Measurements from ENCODE around the gene DNMT3B. TPM values are rescaled to one million over a fixed set of nuclear protein-coding genes. Genes with fewer than 3 reads are reported as not detected.
"Not testable (repeated sequence)": the region's sequence is repeated elsewhere in the genome, so short reads cannot be mapped to it uniquely, and the experiment has no call there.

DNMT3B gene
- total RNA-seq = 6.5 TPM

GRCh38 chr20:32761831-32762753 is at the start of gene DNMT3B:
TSS of gene DNMT3B (plus strand) at chr20:32762385. CDS start at chr20:32780324, 17,939 bp downstream.
- DNase-seq (ENCODE audit: low spot score in 2 of 2) (peak; percentile 88 to 97), FAIRE-seq (no peak)

- DNase-seq (ENCODE audit: low spot score in 2 of 2) (no peak), FAIRE-seq (no peak)
Observed at GRCh38 chr20:32718749-32719348, 43.3 kb upstream of the DNMT3B start.

GRCh38 chr20:32727683-32728082 is 34.5 kb upstream of the DNMT3B start:
- FAIRE-seq (no peak), DNase-seq (ENCODE audit: low spot score in 2 of 2) (peak in 1 of 2 donors; percentile 39)

- not testable (repeated sequence) for FAIRE-seq; DNase-seq (ENCODE audit: low spot score in 2 of 2)
Observed at GRCh38 chr20:32728435-32728834, 33.8 kb upstream of the DNMT3B start.

GRCh38 chr20:32729334-32729733 is 32.9 kb upstream of the DNMT3B start:
- DNase-seq (ENCODE audit: low spot score in 2 of 2); FAIRE-seq: not testable (repeated sequence)

- DNase-seq (ENCODE audit: low spot score in 2 of 2) = no peak
- FAIRE-seq = no peak
Observed at GRCh38 chr20:32731882-32732266, 30.3 kb upstream of the DNMT3B start.

- no peak for FAIRE-seq
- no peak for DNase-seq (ENCODE audit: low spot score in 2 of 2)
Observed at GRCh38 chr20:32737371-32738223, 24.6 kb upstream of the DNMT3B start.

- FAIRE-seq (no peak), DNase-seq (ENCODE audit: low spot score in 2 of 2) (no peak)
Observed at GRCh38 chr20:32741151-32741550, 21.0 kb upstream of the DNMT3B start.

GRCh38 chr20:32742322-32743236 is 19.6 kb upstream of the DNMT3B start:
- no peak for FAIRE-seq
- no peak for DNase-seq (ENCODE audit: low spot score in 2 of 2)

GRCh38 chr20:32743237-32744112 is 18.7 kb upstream of the DNMT3B start, which contains the start of gene COMMD7:
TSS of gene COMMD7 (minus strand) at chr20:32743467. CDS start at chr20:32743391, 76 bp downstream.
- no peak for FAIRE-seq
- DNase-seq (ENCODE audit: low spot score in 2 of 2) = peak; percentile 57 to 58

GRCh38 chr20:32749914-32750637 is 12.1 kb upstream of the DNMT3B start:
- FAIRE-seq (no peak), DNase-seq (ENCODE audit: low spot score in 2 of 2) (no peak)

- no peak for FAIRE-seq
Observed at GRCh38 chr20:32751293-32751692, 10.9 kb upstream of the DNMT3B start.

GRCh38 chr20:32751702-32752457 is 10.3 kb upstream of the DNMT3B start:
- FAIRE-seq (no peak), DNase-seq (ENCODE audit: low spot score in 2 of 2) (no peak)

More at GRCh38 chr20:32751293-32751692, 10.9 kb upstream of the DNMT3B start:
- DNase-seq (ENCODE audit: low spot score in 2 of 2) = no peak

- FAIRE-seq (no peak), DNase-seq (ENCODE audit: low spot score in 2 of 2) (no peak)
Observed at GRCh38 chr20:32752458-32753250, 9.5 kb upstream of the DNMT3B start.

- no peak for FAIRE-seq
Observed at GRCh38 chr20:32753731-32754130, 8.5 kb upstream of the DNMT3B start.

GRCh38 chr20:32756156-32756555 is 6.0 kb upstream of the DNMT3B start:
- DNase-seq (ENCODE audit: low spot score in 2 of 2) (no peak), FAIRE-seq (no peak)

More at GRCh38 chr20:32753731-32754130, 8.5 kb upstream of the DNMT3B start:
- DNase-seq (ENCODE audit: low spot score in 2 of 2) = no peak
